C4-2B (cell line): ENCODE measurements around the gene TK2.
"Not testable (repeated sequence)": the region's sequence is repeated elsewhere in the genome, so short reads cannot be mapped to it uniquely, and the experiment has no call there.

Source experiments
- H3K27ac ChIP-seq: fragments of 450-650 bp; 2 replicates; pipeline ENCODE4 v1.5.1; 2017
- CTCF ChIP-seq: fragments of 450-650 bp; conservative IDR thresholded peaks from 2 replicates; pipeline ENCODE4 v1.5.1; 2017; ENCODE audit warnings: mild to moderate bottlenecking
- ZFX ChIP-seq: fragments of 450-650 bp; IDR thresholded peaks from 2 replicates; pipeline ENCODE4 v1.6.1; 2017

TK2 gene

GRCh38 chr16:66469291-66469946 is 80.5 kb downstream of the TK2 start:
- TF ChIP-seq CTCF (no peak), ZFX (no peak)
- H3K27ac ChIP-seq, result no peak overlapping the region

- TF ChIP-seq ZFX (no peak), CTCF (no peak)
- H3K27ac ChIP-seq, result no peak overlapping the region
These were observed 81.5 kb downstream of the TK2 start for GRCh38 chr16:66468321-66468965.

- no peak for TF ChIP-seq CTCF
- no peak for TF ChIP-seq ZFX
- H3K27ac ChIP-seq, result no peak overlapping the region
These were observed 82.3 kb downstream of the TK2 start for GRCh38 chr16:66467611-66468010.

GRCh38 chr16:66466636-66467035 is 83.3 kb downstream of the TK2 start:
- H3K27ac ChIP-seq, result not testable (repeated sequence)

GRCh38 chr16:66465946-66466345 is 84.0 kb downstream of the TK2 start:
- not testable (repeated sequence) for H3K27ac ChIP-seq

GRCh38 chr16:66462912-66463311 is 87.0 kb downstream of the TK2 start:
- TF ChIP-seq ZFX, result no peak
- TF ChIP-seq CTCF, result no peak
- no peak overlapping the region for H3K27ac ChIP-seq

- TF ChIP-seq CTCF, result no peak
- no peak for TF ChIP-seq ZFX
- H3K27ac ChIP-seq, result no peak overlapping the region
These were observed 89.2 kb downstream of the TK2 start for GRCh38 chr16:66460703-66461102.

- H3K27ac ChIP-seq, result no peak overlapping the region
- TF ChIP-seq ZFX (no peak), CTCF (no peak)
These were observed 90.0 kb downstream of the TK2 start for GRCh38 chr16:66459878-66460277.
